Measurements from ENCODE around the gene DLAT.
"Not testable (repeated sequence)": the region's sequence is repeated elsewhere in the genome, so short reads cannot be mapped to it uniquely, and the experiment has no call there.

Gene DLAT

DNA sequence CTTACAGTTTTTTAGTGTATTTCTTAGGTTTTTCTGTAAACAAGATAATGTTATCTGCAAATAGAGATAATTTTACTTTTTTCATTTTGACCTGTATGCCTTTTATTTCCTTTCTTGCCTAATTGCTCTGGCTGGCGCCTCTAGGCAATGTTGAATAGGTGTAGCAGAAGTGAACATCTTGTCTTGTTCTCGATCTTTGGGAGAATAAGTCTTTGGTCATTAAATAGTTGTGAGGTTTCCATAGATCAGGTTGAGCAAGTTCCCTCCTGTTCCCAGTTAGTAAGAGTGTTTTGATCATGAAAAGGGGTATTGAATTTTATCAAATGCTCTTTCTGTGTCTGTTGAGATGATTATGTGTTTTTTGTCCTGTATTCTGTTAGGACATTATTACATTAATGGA, 24.6 kb downstream of the DLAT start:
- no peak for DNase-seq (ENCODE audit: low spot score)

DNA sequence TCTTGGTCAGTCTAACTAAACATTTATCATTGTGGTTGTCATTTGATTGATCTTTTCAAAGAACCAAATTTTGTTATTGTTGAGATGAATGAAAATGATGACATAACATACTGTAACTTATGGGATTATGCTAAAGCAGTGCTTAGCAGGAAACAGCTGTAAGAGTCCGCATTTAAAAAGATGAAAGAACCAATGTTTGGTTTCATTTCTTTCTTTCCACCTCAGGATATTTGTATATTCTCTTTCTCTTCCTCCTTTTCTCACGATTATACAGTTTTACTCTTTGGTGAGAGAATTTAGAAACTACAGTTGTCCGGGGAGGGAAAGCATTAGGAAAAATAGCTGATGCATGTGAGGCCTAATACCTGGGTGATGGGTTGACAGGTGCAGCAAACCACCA, 25.5 kb downstream of the DLAT start:
- DNase-seq (ENCODE audit: low spot score) = peak; percentile 54

DNA sequence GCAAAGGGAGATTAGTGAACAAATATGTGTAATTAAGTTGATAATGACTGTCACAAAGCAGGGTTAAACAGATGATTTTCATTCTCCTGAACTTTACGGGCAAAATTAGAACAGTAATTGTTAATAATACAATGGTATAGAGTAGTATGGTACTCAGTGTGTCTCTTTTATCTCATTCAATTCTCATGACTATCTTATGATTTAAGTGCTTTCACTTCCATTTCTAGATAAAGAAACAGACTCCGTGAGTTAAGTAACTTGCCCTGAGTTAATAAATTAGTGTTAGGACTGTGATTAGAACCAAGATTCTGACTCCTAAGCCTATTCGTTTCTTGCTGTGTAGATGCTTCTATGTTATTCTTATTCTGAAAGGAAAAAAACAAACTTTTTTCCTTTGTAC, 26.6 kb downstream of the DLAT start:
- no peak for DNase-seq (ENCODE audit: low spot score)

DNA sequence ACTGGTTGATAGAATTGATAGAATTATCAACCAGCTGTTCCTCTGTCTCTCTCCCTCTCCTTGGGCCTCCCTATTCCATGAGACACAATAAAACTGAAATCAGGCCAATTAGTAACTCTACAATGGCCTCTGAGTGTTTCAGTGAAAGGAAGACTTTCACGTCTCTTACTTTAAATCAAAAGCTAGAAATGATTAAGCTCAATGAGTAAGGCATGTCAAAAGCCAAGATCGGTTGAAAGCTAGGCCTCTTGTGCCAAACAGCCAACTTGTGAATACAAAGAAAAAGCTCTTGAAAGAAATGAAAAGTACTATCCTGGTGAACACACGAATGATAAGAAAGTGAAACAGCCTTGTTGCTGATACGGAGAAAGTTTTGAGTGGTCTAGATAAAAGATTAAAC, 32.0 kb downstream of the DLAT start:
- no peak for DNase-seq (ENCODE audit: low spot score)

DNA sequence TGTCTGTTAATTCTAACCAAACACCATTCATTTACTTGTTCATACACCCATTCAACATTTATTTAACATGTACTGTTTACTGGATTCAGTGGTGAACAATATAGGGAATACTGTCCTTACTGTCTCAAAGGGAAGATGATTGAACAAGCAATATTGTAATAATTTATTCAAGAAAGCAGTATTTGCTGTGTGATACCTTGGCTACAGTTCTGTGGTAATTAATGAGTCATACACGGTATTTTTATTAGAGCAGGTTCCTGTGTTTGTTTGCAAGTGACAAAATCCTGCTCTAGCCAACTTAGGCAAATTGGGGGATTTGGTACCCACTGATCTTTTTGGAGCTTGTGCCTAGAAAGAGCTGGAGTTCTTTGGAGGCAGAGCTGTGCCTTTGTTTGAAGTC, 32.9 kb downstream of the DLAT start:
- no peak for DNase-seq (ENCODE audit: low spot score)

DNA sequence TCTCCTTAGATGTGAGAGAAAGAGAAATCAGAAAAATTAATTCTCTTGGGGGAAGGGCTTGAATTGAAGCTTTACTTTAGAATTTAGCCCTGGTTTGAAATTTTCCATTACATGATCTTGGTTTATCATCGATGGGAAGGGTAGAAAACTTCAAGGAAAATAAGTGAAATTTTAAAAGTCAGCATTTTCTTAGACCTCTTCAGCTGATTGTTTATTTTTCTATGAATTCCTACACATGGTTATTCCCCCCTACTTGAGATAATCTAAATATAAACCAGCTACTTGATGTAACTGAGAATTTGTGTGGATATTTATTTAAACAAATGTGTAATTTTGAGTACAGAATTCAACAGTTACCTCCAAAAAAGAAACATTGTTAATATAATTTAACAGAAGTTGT, 37.7 kb downstream of the DLAT start:
- DNase-seq (ENCODE audit: low spot score) = no peak

DNA sequence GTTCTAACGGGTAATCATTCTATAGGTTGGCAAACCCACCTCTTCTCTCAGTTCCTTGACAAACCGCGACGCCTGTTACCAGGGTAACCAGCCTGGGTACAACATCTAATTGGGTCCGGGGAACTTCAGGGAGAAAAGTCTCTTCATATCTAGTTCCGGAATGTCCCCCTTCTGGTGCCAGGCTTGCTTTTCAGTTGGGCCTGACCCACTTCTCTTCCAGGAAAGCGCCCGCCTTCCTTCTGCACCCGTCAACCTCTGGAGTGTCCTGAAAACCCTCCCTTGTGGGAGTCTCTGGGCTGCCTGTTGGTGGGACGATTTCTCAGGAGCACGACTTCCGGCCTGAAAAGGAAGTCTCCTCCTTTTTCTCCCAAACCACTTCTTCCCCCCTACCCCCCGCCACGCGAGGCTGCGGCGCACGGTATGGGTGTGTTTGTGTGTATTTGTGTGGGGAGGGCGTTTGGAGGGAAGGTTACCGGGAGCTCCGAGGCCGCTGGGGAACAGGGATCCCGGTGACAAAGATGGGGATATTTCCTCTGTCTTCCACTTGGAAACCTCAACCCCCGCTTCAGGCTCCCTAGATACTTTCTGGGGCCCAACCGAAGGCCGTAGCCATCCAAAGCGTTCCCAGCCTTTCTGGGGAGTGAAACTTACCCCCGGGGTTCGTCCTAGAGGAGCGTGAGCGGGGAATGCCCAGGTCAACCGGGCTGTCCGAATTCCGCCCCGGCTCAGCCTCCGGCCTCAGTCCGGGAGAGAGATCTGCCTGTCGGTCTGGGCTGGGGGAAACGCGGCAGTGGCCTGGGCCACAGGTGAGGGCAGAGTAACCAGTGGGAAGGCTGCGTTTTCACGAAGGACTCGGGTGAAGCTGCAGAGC, 49.0 kb downstream of the DLAT start, which contains the start of the genes NKAPD1 and PIH1D2:
Gene NKAPD1, plus strand, starts transcription at position 359 of the 871 bp plus-strand sequence. CDS start 1,276 bp downstream, outside the sequence.
Gene PIH1D2, minus strand, starts transcription at position 77 of the 871 bp plus-strand sequence. CDS start 843 bp downstream, outside the sequence.
- peak; percentile 81 for DNase-seq (ENCODE audit: low spot score)

DNA sequence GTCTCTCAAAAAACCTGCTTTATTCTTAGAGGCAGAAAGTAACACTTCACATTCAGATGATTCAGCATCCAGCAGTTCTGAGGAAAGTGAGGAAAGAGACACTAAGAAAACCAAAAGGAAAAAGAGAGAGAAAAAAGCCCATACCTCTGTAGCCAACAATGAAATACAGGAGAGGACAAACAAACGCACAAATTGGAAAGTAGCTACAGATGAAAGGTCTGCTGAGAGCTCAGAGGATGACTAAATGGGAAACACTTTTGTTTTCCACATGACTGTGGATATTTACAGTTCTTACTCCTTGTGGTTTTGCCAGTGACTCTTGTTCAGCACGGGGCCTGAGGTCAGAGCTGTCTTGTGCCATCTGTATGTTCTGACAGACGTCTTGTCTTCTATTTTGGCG, 57.5 kb downstream of the DLAT start:
- no peak for DNase-seq (ENCODE audit: low spot score)

DNA sequence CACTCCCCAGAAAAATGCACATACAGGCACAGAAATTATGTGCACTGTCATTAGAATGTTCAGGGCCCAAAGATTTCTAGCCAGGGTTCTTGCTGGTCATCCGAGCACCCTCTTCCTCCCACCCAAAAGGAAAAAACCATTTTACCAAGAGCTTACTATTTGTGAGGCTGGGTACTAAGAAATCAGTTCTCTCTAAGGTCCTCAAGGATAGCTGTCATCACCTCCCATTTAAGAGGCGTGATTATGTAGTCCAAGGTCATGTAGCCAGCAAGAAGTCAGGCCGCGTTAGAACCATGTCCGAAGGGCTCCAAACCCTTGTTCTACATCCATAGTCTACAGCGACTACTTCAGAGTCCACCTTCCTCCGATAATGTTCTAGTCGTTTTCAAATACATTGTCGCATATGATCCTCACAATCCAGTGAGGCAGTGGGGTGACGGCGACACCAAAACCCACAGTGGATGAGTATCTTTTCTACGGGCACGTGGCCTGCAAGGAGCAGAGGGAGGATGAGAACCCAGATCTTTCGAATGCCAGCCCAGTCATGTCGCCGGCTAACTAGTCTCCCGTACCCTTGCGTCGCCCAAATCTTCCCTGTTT, 60.7 kb downstream of the DLAT start:
- DNase-seq (ENCODE audit: low spot score) = peak; percentile 52

DNA sequence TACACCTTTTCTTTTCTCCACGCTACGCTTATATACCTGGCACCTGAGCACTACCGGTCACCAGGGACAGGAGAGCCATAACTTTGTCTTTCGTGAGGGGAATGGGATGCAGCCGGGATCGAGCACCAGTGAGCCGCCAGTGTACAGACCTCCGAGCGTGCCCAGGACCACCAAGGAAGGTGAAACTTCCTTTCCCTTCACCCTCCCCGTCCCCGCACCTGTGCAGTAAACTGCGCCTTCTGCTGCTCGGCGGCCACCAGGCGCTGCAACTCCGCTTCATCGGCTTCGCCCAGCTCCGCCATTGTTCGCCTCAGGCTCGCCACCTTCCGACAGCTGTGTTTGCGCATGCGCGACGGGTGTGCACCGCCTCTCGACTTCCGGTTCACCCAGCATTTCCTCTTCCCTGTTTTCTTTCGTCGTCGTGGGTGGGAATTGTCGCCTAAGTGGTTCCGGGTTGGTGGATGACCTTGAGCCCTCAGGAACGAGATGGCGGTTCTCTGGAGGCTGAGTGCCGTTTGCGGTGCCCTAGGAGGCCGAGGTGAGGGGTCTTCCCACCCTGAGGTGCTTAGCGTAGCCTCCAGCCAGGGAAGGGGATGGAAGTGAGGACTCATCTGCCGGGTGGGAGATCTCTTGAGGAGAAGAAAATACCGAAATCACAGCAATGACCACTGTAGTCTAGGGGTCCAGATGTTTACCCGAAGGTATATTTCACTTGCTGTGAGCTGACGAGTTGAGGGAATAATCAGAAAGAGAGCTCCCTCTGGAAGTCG, 61.4 kb downstream of the DLAT start, which contains the start of the genes SDHD and TIMM8B:
Gene SDHD, plus strand, starts transcription at position 452 of the 770 bp plus-strand sequence. Its CDS starts 35 bp downstream, at position 487.
Gene TIMM8B, minus strand, starts transcription at position 335 of the 770 bp plus-strand sequence. Its CDS starts 33 bp downstream, at position 302.
- DNase-seq (ENCODE audit: low spot score) = peak; percentile 94

DNA sequence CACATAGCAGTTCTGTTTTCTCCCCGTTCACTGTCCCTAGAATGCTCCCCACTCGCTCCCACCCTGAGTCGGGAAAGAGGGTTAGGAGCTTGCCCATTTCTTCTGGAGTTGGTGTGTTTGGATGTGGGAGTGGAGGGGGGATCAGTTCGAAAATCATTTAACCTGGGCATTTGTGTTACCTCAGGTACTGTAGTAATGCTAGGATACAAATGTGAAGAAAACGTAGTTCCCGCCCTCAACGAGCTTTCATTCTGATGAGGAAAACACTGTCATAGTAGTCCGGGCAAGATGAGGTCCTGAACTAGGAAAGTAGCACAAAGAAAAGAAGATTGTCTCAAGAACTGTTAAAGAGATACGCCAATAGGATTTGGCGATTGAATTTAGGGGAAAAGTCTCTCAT, 62.0 kb downstream of the DLAT start:
- DNase-seq (ENCODE audit: low spot score) = no peak

DNA sequence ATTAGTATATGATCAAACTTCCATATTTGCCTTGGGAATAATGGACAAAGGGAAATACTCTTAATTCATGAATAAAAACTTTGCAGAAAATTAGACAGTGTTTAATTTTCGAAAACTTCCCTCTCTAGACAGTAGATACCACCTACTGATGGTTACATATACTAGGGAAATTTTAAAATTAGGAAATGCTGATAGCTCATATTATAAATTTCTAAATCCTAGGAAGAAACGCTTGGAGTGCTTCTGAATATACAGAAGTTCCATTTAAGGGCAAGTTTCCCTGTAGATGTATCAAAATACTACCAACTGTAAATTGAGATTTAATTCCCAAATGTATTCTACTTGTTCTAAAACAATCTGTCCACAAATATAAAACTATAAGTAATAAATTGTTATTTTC, 70.1 kb downstream of the DLAT start:
- DNase-seq (ENCODE audit: low spot score) = not testable (repeated sequence)

DNA sequence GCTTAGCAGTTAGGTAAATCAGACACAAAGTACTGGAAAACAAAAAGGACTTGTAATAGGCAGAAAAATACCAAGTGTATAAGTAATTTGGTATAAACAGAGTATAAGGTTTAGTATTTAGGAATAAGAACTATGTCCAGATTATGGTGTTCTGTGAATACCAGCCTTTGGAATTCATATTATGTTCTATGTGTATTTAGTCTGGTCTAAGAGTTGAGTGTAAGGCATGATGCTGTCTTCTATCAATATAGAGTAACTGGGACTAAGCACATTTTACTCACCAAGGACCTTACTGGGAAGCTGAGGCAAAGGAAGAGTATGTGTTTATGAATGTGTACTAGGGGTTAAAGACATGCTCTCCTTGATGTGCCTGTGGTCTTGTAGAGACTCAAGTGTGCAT, 71.0 kb downstream of the DLAT start:
- no peak for DNase-seq (ENCODE audit: low spot score)

DNA sequence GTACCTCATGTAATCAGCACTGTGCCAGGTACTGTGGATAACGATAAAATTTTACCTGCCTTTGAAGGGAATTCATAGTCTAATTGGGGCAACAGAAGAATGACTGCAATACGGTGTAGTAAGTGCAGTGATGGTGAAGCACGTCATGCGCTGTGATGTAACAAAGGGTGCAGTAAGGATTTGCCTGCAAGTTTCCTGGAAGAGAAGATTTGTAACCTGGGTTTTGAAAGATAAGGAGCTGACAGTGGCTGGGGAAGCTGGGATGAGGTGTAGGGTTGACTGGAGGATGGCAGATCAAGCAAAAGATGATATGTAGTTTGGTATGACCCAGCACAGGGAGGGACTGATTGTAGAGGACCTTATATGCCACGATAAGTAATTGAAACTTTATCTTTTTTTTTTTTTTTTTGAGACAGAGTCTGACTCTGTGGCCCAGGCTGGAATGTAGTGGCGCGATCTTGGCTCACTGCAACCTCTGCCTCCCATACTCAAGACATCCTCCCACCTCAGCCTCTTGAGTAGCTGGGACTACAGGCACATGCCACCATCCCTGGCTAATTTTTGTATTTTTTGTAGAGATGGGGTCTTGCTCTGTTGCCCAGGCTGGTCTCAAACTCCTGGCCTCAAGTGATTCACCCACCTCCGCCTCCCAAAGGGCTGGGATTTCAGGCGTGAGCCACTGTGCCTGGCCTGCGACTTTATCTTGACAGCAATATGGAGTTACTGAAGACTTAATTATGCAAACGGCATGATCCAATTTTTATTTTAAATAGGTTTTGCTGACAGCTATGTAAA, 72.7 kb downstream of the DLAT start:
- DNase-seq (ENCODE audit: low spot score) = no peak

DNA sequence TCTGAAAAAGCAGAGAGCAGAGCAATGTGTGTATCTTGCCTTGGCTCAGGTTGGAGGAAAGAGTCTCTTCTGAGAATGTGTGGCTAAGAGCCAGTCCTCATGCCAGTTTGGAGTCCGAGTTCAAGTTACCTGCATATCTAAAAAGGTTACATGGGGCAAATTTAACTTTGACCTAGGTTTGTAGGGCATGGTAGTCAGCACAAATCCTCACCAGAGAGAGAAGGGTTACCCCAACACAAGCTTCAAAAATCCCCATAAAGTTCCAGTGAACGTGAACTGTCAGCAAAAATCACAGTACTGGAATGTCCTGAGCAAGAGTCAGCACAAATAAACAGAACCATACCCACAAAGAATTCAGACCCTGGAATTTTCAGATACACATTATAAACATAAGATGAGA, 75.3 kb downstream of the DLAT start:
- no peak for DNase-seq (ENCODE audit: low spot score)

DNA sequence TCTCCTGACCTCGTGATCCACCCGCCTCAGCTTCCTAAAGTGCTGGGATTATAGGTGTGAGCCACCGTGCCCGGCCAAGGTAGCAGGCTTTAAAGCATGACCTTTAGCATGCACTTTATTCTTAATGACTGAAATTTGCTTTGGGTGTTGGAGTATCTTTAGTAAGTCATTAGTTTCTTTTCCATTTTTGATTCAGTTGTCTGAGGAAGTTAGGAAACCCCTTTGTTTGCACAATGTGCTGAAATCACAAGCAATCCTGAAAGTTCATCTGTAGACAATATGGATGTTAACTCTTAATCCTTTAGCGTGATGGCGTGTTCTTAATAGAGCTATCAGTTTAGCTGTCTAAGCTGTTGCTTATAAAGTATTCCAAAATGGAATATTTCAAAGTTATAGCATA, 78.2 kb downstream of the DLAT start:
- no peak for DNase-seq (ENCODE audit: low spot score)

DNA sequence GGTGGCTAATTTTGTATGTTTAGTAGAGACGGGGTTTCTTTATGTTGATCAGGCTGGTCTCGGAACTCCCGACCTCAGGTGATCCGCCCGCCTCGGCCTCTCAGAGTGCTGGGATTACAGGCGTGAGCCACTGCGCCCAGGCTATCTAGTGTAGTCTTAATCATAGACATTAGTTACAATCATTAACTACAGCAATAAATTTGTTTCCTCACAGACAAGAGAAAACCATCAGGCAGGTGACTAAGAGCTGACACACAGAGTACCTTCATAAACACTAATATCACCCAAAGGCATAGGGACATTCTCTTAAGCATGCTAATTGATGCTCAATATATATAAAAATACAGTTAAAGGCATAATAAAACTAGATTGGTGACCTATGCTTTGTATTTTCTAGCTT, 80.9 kb downstream of the DLAT start:
- DNase-seq (ENCODE audit: low spot score) = no peak
